CD4-positive, alpha-beta memory T cell (primary cell): ENCODE results near the gene BMP8B. TPM values are rescaled to one million over a fixed set of nuclear protein-coding genes. Genes with fewer than 3 reads are reported as not detected.

Source experiments
- CTCF ChIA-PET: fragments of 350-600 bp; sonication (Branson Sonifier 250); formaldehyde crosslinking; loops from one replicate; lab custom pipeline; 2021; ENCODE audit warnings: inconsistent platforms; ENCODE audit not compliant: partially characterized antibody; lab: Charles Lee
- POLR2A ChIA-PET: fragments of 350-600 bp; sonication (Branson Sonifier 250); formaldehyde crosslinking; loops from one replicate; lab custom pipeline; 2021; ENCODE audit not compliant: partially characterized antibody; lab: Charles Lee
- DNase-seq, 5 donors: peaks; one replicate each; pipeline versions ENCODE4 v3.0.0 to v3.0.0-alpha.2; 2020 to 2022; ENCODE audit warnings: mixed read lengths in 1 of 5
- H3K27ac ChIP-seq: one replicate; pipeline ENCODE4 v1.7.0; 2013; ENCODE audit warnings: low read depth, low read length
- H3K27me3 ChIP-seq: 2 replicates; pipeline ENCODE4 v1.7.0; 2013; ENCODE audit warnings: mild to moderate bottlenecking, low read length, moderate library complexity; ENCODE audit not compliant: insufficient read depth
- H3K36me3 ChIP-seq: 2 replicates; pipeline ENCODE4 v1.7.0; 2013; ENCODE audit warnings: mild to moderate bottlenecking, low read length, moderate library complexity; ENCODE audit not compliant: insufficient read depth
- H3K4me1 ChIP-seq: 2 replicates; pipeline ENCODE4 v1.7.0; 2013; ENCODE audit warnings: mild to moderate bottlenecking, low read length, moderate library complexity; ENCODE audit not compliant: insufficient read depth
- H3K4me3 ChIP-seq, 2 donors: one replicate each; pipeline ENCODE4 v1.7.0; 2013; ENCODE audit warnings: low read length in 2 of 2, mild to moderate bottlenecking in 1 of 2
- H3K9me3 ChIP-seq, 2 donors: one replicate each; pipeline ENCODE4 v1.7.0; 2013; ENCODE audit warnings: low read length in 2 of 2, control low read depth in 1 of 2; ENCODE audit not compliant: control insufficient read depth in 1 of 2
- H3K27ac Mint-ChIP-seq, 7 donors: one replicate each; pipeline ENCODE4 v1.8.0; 2020 to 2021; ENCODE audit warnings: mixed read lengths in 7 of 7, mild to moderate bottlenecking in 6 of 7, inconsistent platforms in 3 of 7, moderate library complexity in 3 of 7
- H3K27me3 Mint-ChIP-seq, 2 donors: one replicate each; pipeline ENCODE4 v1.8.0; 2020 to 2021; ENCODE audit warnings: mixed read lengths in 2 of 2
- H3K36me3 Mint-ChIP-seq, 2 donors: one replicate each; pipeline ENCODE4 v1.8.0; 2020 to 2021; ENCODE audit warnings: mixed read lengths in 2 of 2, inconsistent platforms in 1 of 2, mild to moderate bottlenecking in 1 of 2
- H3K4me1 Mint-ChIP-seq, 4 donors: one replicate each; pipeline ENCODE4 v1.8.0; 2020 to 2021; ENCODE audit warnings: mixed read lengths in 4 of 4, mild to moderate bottlenecking in 1 of 4
- H3K4me3 Mint-ChIP-seq, 8 donors: one replicate each; pipeline ENCODE4 v1.8.0; 2020 to 2021; ENCODE audit warnings: mixed read lengths in 8 of 8, mild to moderate bottlenecking in 7 of 8, moderate library complexity in 6 of 8, inconsistent platforms in 3 of 8
- H3K9me3 Mint-ChIP-seq, 8 donors: one replicate each; pipeline ENCODE4 v1.8.0; 2020 to 2021; ENCODE audit warnings: mixed read lengths in 8 of 8, mild to moderate bottlenecking in 5 of 8, inconsistent platforms in 3 of 8, moderate library complexity in 1 of 8
- intact Hi-C: fragments of 100-400 bp; cut with micrococcal nuclease; formaldehyde crosslinking; loops from one replicate; pipeline ENCODE4 v1.15.1; 2023
- polyA plus RNA-seq, 2 donors: library from polyadenylated mRNA; unstranded; fragments of 300-500 nt; fragmentation: Illumina TruSeq; gene quantifications; one replicate each; pipeline ENCODE4 v1.2.3, GENCODE V29; 2021
- total RNA-seq, 2 experiments: library from RNA; stranded (reverse); gene quantifications; one replicate each; pipeline ENCODE4 v1.2.3, GENCODE V29; 2021

BMP8B gene
- total RNA-seq, result under 1 TPM; 0.89 to 0.99 TPM
- polyA plus RNA-seq, result under 1 TPM; 0.03 to 0.07 TPM

GRCh38 chr1:39788758-39789570 is at the start of gene BMP8B:
Gene BMP8B, minus strand, starts transcription at chr1:39788865. Its CDS starts 380 bp downstream, at chr1:39788485.
- ChIA-PET POLR2A (interaction anchor here (0.8 to 5.0 kb wide), 4 partner anchors 10 to 98 kb away, joined by 3 to 56 read pairs (median 4); partner anchors contain the start of genes HPCAL4 and PPIE), CTCF (interaction anchor here (1.2 to 1.7 kb wide), 2 partner anchors 9 to 11 kb away, joined by 5 to 11 read pairs; no protein-coding TSS in a partner anchor)
- H3K4me3 Mint-ChIP-seq, result peak within 1 kb of the TSS; percentile 72 to 85 (median 80)

GRCh38 chr1:39836595-39837110 is 48.0 kb upstream of the BMP8B start:
- H3K9me3 Mint-ChIP-seq, result no peaks in the 10 kb centered on the region
- H3K27me3 Mint-ChIP-seq, result no peaks in the 10 kb centered on the region
- Histone ChIP-seq H3K27ac (no peak overlapping the region), H3K4me1 (peaks cover 8% of the 10 kb centered on the region), H3K4me3 (no peak overlapping the region), H3K36me3 (peaks cover 8% of the 10 kb centered on the region), H3K9me3 (no peaks in the 10 kb centered on the region), H3K27me3 (no peaks in the 10 kb centered on the region)
- peaks cover 2 to 14% (median 8%) of the 10 kb centered on the region in 4 donors for H3K4me1 Mint-ChIP-seq
- H3K4me3 Mint-ChIP-seq, result no peak overlapping the region
- intact Hi-C loops, result no loop called here
- no peak overlapping the region for H3K27ac Mint-ChIP-seq
- POLR2A ChIA-PET, result interaction anchor here (0.7 kb wide), 1 partner anchor 47 kb away, joined by 3 read pairs; the partner anchor contains the start of gene TRIT1
- CTCF ChIA-PET, result interaction anchor here (0.8 to 3.0 kb wide), 5 partner anchors 9 to 83 kb away, joined by 3 to 15 read pairs (median 5); partner anchors contain the start of gene MYCL
- H3K36me3 Mint-ChIP-seq, result peaks cover 16 to 28% of the 10 kb centered on the region in 2 donors
- no peak for DNase-seq

More at GRCh38 chr1:39788758-39789570, at the start of gene BMP8B:
- no peaks in the 10 kb centered on the region for H3K9me3 Mint-ChIP-seq
- Histone ChIP-seq H3K27ac (no peak within 1 kb of the TSS), H3K27me3 (no peaks in the 10 kb centered on the region), H3K4me1 (peaks cover 7% of the 10 kb centered on the region), H3K4me3 (peak within 1 kb of the TSS in 1 of 2 donors; percentile 59), H3K9me3 (no peaks in the 10 kb centered on the region), H3K36me3 (no peaks in the 10 kb centered on the region)
- peaks cover 1 to 4% of the 10 kb centered on the region in 2 donors for H3K27me3 Mint-ChIP-seq
- intact Hi-C loops, result no loop called here
- peak; percentile 28 to 48 (median 42) for DNase-seq
- peaks cover 7 to 30% (median 15%) of the 10 kb centered on the region in 4 donors for H3K4me1 Mint-ChIP-seq
- H3K27ac Mint-ChIP-seq, result peak within 1 kb of the TSS in 5 of 7 donors; percentile 27 to 90 (median 47)
- H3K36me3 Mint-ChIP-seq, result no peaks in the 10 kb centered on the region

GRCh38 chr1:39835935-39836594 is 47.4 kb upstream of the BMP8B start:
- ChIA-PET POLR2A (interaction anchor here (0.7 to 0.9 kb wide), 2 partner anchors 9 to 48 kb away, joined by 3 read pairs; partner anchors contain the start of gene TRIT1), CTCF (interaction anchor here (0.8 to 3.0 kb wide), 5 partner anchors 10 to 84 kb away, joined by 3 to 15 read pairs (median 5); partner anchors contain the start of gene MYCL)
- Histone ChIP-seq H3K4me1 (peaks cover 2% of the 10 kb centered on the region), H3K9me3 (no peaks in the 10 kb centered on the region), H3K36me3 (peaks cover 8% of the 10 kb centered on the region), H3K27me3 (no peaks in the 10 kb centered on the region), H3K4me3 (no peak overlapping the region), H3K27ac (no peak overlapping the region)
- no peak overlapping the region for H3K27ac Mint-ChIP-seq
- H3K36me3 Mint-ChIP-seq, result peaks cover 12 to 22% of the 10 kb centered on the region in 2 donors
- intact Hi-C loops, result no loop called here
- no peak for DNase-seq
- no peaks in the 10 kb centered on the region for H3K27me3 Mint-ChIP-seq
- no peak overlapping the region for H3K4me3 Mint-ChIP-seq
- no peaks in the 10 kb centered on the region for H3K9me3 Mint-ChIP-seq
- H3K4me1 Mint-ChIP-seq, result peaks cover 0 to 8% (median 4%) of the 10 kb centered on the region in 4 donors

- H3K9me3 ChIP-seq, result no peaks in the 10 kb centered on the region
- H3K27ac ChIP-seq, result no peak overlapping the region
- peaks cover 8% of the 10 kb centered on the region for H3K36me3 ChIP-seq
- intact Hi-C loops, result no loop called here
- Mint-ChIP-seq H3K36me3 (peaks cover 9 to 17% of the 10 kb centered on the region in 2 donors), H3K4me1 (peaks cover 0 to 4% (median 0%) of the 10 kb centered on the region in 4 donors), H3K27ac (no peak overlapping the region), H3K4me3 (no peak overlapping the region), H3K9me3 (no peaks in the 10 kb centered on the region), H3K27me3 (peaks cover 2 to 4% of the 10 kb centered on the region in 2 donors)
- DNase-seq, result no peak
- ChIA-PET CTCF (interaction anchor here (2.2 to 3.0 kb wide), 2 partner anchors 35 to 67 kb away, joined by 5 to 15 read pairs; partner anchors contain the start of gene MYCL), POLR2A (interaction anchor here (0.9 kb wide), 1 partner anchor 10 kb away, joined by 3 read pairs; no protein-coding TSS in a partner anchor)
- H3K27me3 ChIP-seq, result no peaks in the 10 kb centered on the region
- H3K4me3 ChIP-seq, result no peak overlapping the region
- no peaks in the 10 kb centered on the region for H3K4me1 ChIP-seq
Measured at GRCh38 chr1:39835110-39835509, 46.4 kb upstream of the BMP8B start.

GRCh38 chr1:39833621-39834385 is 45.1 kb upstream of the BMP8B start:
- H3K36me3 Mint-ChIP-seq, result peaks cover 3 to 6% of the 10 kb centered on the region in 2 donors
- H3K27me3 ChIP-seq, result no peaks in the 10 kb centered on the region
- no peak overlapping the region for H3K4me3 ChIP-seq
- DNase-seq, result no peak
- peak overlapping the region in 1 of 8 donors; percentile 27 for H3K4me3 Mint-ChIP-seq
- ChIA-PET POLR2A (no interaction called here), CTCF (no interaction called here)
- no peak overlapping the region for H3K27ac ChIP-seq
- no peaks in the 10 kb centered on the region for H3K9me3 ChIP-seq
- peaks cover 0 to 1% (median 0%) of the 10 kb centered on the region in 8 donors for H3K9me3 Mint-ChIP-seq
- H3K27me3 Mint-ChIP-seq, result peaks cover 8 to 9% of the 10 kb centered on the region in 2 donors
- intact Hi-C loops, result no loop called here
- H3K4me1 Mint-ChIP-seq, result no peaks in the 10 kb centered on the region
- H3K36me3 ChIP-seq, result peaks cover 8% of the 10 kb centered on the region
- H3K4me1 ChIP-seq, result no peaks in the 10 kb centered on the region
- no peak overlapping the region for H3K27ac Mint-ChIP-seq

- Mint-ChIP-seq H3K4me3 (no peak overlapping the region), H3K9me3 (peaks cover 0 to 1% (median 0%) of the 10 kb centered on the region in 8 donors), H3K27ac (peak overlapping the region in 1 of 7 donors; percentile 50), H3K27me3 (peaks cover 8 to 9% of the 10 kb centered on the region in 2 donors), H3K36me3 (peaks cover 3 to 5% of the 10 kb centered on the region in 2 donors), H3K4me1 (no peaks in the 10 kb centered on the region)
- no peaks in the 10 kb centered on the region for H3K9me3 ChIP-seq
- no peak for DNase-seq
- H3K27ac ChIP-seq, result no peak overlapping the region
- ChIA-PET CTCF (interaction anchor here (1.0 to 1.1 kb wide), 2 partner anchors 16 to 69 kb away, joined by 3 to 4 read pairs; no protein-coding TSS in a partner anchor), POLR2A (no interaction called here)
- intact Hi-C loops, result no loop called here
- H3K27me3 ChIP-seq, result no peaks in the 10 kb centered on the region
- peaks cover 6% of the 10 kb centered on the region for H3K36me3 ChIP-seq
- no peak overlapping the region for H3K4me3 ChIP-seq
- H3K4me1 ChIP-seq, result no peaks in the 10 kb centered on the region
Measured at GRCh38 chr1:39833121-39833520, 44.5 kb upstream of the BMP8B start.
